WTC11 (cell line): ENCODE data around the gene DLL1. TPM values are rescaled to one million over a fixed set of nuclear protein-coding genes. Genes with fewer than 3 reads are reported as not detected.

ENCODE experiments used
- ATAC-seq: fragments of 200-7000 bp; cut with Tn5 transposase; 2 replicates; pipeline ENCODE4 v1.10.0; 2021; ENCODE audit warnings: mild to moderate bottlenecking, moderate library complexity
- CTCF ChIA-PET: fragments of 300-600 bp; sonication (Branson Sonifier 250); formaldehyde crosslinking; loops from one replicate; lab custom pipeline; 2021; ENCODE audit warnings: antibody characterized with exemption; lab: Charles Lee
- POLR2A ChIA-PET: fragments of 350-600 bp; sonication (Branson Sonifier 250); formaldehyde crosslinking; loops from one replicate; lab custom pipeline; 2021; ENCODE audit warnings: antibody characterized with exemption; lab: Charles Lee
- DNase-seq: peaks from one replicate; pipeline ENCODE4 v3.0.0; 2021; ENCODE audit warnings: low spot score
- H3K27ac Mint-ChIP-seq: 2 replicates; pipeline ENCODE4 v1.8.0; 2021; ENCODE audit warnings: mixed read lengths
- H3K27me3 Mint-ChIP-seq: 2 replicates; pipeline ENCODE4 v1.8.0; 2021; ENCODE audit warnings: low read depth, mild to moderate bottlenecking, moderate library complexity, mixed read lengths
- H3K36me3 Mint-ChIP-seq: 2 replicates; pipeline ENCODE4 v1.8.0; 2021; ENCODE audit warnings: mixed read lengths
- H3K4me1 Mint-ChIP-seq: 2 replicates; pipeline ENCODE4 v1.8.0; 2022; ENCODE audit warnings: mixed read lengths
- H3K4me3 Mint-ChIP-seq: 2 replicates; pipeline ENCODE4 v1.8.0; 2021; ENCODE audit warnings: mild to moderate bottlenecking, moderate library complexity, mixed read lengths
- H3K9me3 Mint-ChIP-seq: 2 replicates; pipeline ENCODE4 v1.8.0; 2021; ENCODE audit warnings: mixed read lengths
- AR ChIP-seq: fragments of 250-450 bp; sonication (Bioruptor Pico); IDR thresholded peaks from 2 replicates; pipeline ENCODE4 v1.9.0; 2021; ENCODE audit warnings: mild to moderate bottlenecking
- ATF1 ChIP-seq: sonication (generic); formaldehyde crosslinking; IDR thresholded peaks from 2 replicates; pipeline ENCODE4 v1.8.1; 2023; ENCODE audit warnings: mild to moderate bottlenecking, moderate library complexity, missing genetic modification reagents
- E2F4 ChIP-seq: sonication (generic); formaldehyde crosslinking; IDR thresholded peaks from 2 replicates; pipeline ENCODE4 v1.8.1; 2022; ENCODE audit warnings: low read depth, mild to moderate bottlenecking, moderate library complexity, missing genetic modification reagents, borderline replicate concordance
- ERG ChIP-seq: fragments of 250-450 bp; sonication (Bioruptor Pico); IDR thresholded peaks from 2 replicates; pipeline ENCODE4 v1.8.0; 2021; ENCODE audit warnings: mild to moderate bottlenecking
- ESRRA ChIP-seq: sonication (generic); formaldehyde crosslinking; IDR thresholded peaks from 2 replicates; pipeline ENCODE4 v1.8.1; 2022; ENCODE audit warnings: mild to moderate bottlenecking, missing genetic modification reagents, borderline replicate concordance
- ETV6 ChIP-seq: sonication (generic); formaldehyde crosslinking; IDR thresholded peaks from 2 replicates; pipeline ENCODE4 v1.8.1; 2022; ENCODE audit warnings: mild to moderate bottlenecking, missing genetic modification reagents
- GABPB1 ChIP-seq: sonication (generic); formaldehyde crosslinking; IDR thresholded peaks from 2 replicates; pipeline ENCODE4 v1.8.1; 2023; ENCODE audit warnings: mild to moderate bottlenecking, missing genetic modification reagents
- GRHL2 ChIP-seq: fragments of 250-450 bp; sonication (Bioruptor Pico); IDR thresholded peaks from 2 replicates; pipeline ENCODE4 v1.8.0; 2022; ENCODE audit warnings: mild to moderate bottlenecking, moderate library complexity; ENCODE audit not compliant: insufficient replicate concordance, severe bottlenecking
- HMGA2 ChIP-seq: fragments of 250-450 bp; sonication (Bioruptor Pico); IDR thresholded peaks from 2 replicates; pipeline ENCODE4 v1.4.0; 2021; ENCODE audit warnings: mild to moderate bottlenecking, moderate library complexity
- IRF2 ChIP-seq: sonication (generic); formaldehyde crosslinking; IDR thresholded peaks from 2 replicates; pipeline ENCODE4 v1.8.0; 2022; ENCODE audit warnings: low read depth, missing genetic modification reagents, borderline replicate concordance
- KAT7 ChIP-seq: sonication (generic); formaldehyde crosslinking; IDR thresholded peaks from 2 replicates; pipeline ENCODE4 v1.8.1; 2023; ENCODE audit warnings: missing genetic modification reagents, mild to moderate bottlenecking, borderline replicate concordance
- MLX ChIP-seq: sonication (generic); formaldehyde crosslinking; IDR thresholded peaks from 2 replicates; pipeline ENCODE4 v1.8.1; 2023; ENCODE audit warnings: mild to moderate bottlenecking, missing genetic modification reagents, moderate library complexity
- MYBL2 ChIP-seq: sonication (generic); formaldehyde crosslinking; IDR thresholded peaks from 2 replicates; pipeline ENCODE4 v1.8.1; 2023; ENCODE audit warnings: mild to moderate bottlenecking, moderate library complexity, missing genetic modification reagents
- NFYB ChIP-seq: sonication (generic); formaldehyde crosslinking; conservative IDR thresholded peaks from 2 replicates; pipeline ENCODE4 v1.8.0; 2022; ENCODE audit warnings: low read depth, missing genetic modification reagents
- SMAD4 ChIP-seq: sonication (generic); formaldehyde crosslinking; IDR thresholded peaks from 2 replicates; pipeline ENCODE4 v1.8.0; 2022; ENCODE audit warnings: mild to moderate bottlenecking, missing genetic modification reagents
- SOX15 ChIP-seq: fragments of 250-450 bp; sonication (Bioruptor Pico); IDR thresholded peaks from 2 replicates; pipeline ENCODE4 v1.9.0; 2021; ENCODE audit warnings: mild to moderate bottlenecking
- ZBTB21 ChIP-seq: sonication (generic); formaldehyde crosslinking; IDR thresholded peaks from 2 replicates; pipeline ENCODE4 v1.8.1; 2023; ENCODE audit warnings: mild to moderate bottlenecking, missing genetic modification reagents, borderline replicate concordance
- ZBTB43 ChIP-seq: sonication (generic); formaldehyde crosslinking; IDR thresholded peaks from 2 replicates; pipeline ENCODE4 v1.8.1; 2023; ENCODE audit warnings: mild to moderate bottlenecking, missing genetic modification reagents
- ZNF232 ChIP-seq: sonication (generic); formaldehyde crosslinking; IDR thresholded peaks from 2 replicates; pipeline ENCODE4 v1.8.0; 2022; ENCODE audit warnings: mild to moderate bottlenecking, missing genetic modification reagents
- ZNF317 ChIP-seq: sonication (generic); formaldehyde crosslinking; IDR thresholded peaks from 2 replicates; pipeline ENCODE4 v1.8.1; 2023; ENCODE audit warnings: low read depth, mild to moderate bottlenecking, moderate library complexity, missing genetic modification reagents, borderline replicate concordance
- ZNF396 ChIP-seq: fragments of 250-450 bp; sonication (Bioruptor Pico); IDR thresholded peaks from 2 replicates; pipeline ENCODE4 v1.8.0; 2021; ENCODE audit warnings: mild to moderate bottlenecking, moderate library complexity, borderline replicate concordance
- ZNF416 ChIP-seq: fragments of 250-450 bp; sonication (Bioruptor Pico); IDR thresholded peaks from 2 replicates; pipeline ENCODE4 v1.9.0; 2021; ENCODE audit warnings: mild to moderate bottlenecking, inconsistent platforms
- ZNF423 ChIP-seq: fragments of 250-450 bp; sonication (Bioruptor Pico); IDR thresholded peaks from 2 replicates; pipeline ENCODE4 v2.1.2; 2022; ENCODE audit warnings: mild to moderate bottlenecking, moderate library complexity
- ZNF425 ChIP-seq: fragments of 250-450 bp; sonication (Bioruptor Pico); conservative IDR thresholded peaks from 2 replicates; pipeline ENCODE4 v1.9.0; 2021; ENCODE audit warnings: mild to moderate bottlenecking
- total RNA-seq: library from RNA; stranded (reverse); gene quantifications from 3 replicates; pipeline ENCODE4 v1.2.3, GENCODE V29; 2021

DLL1 gene
- total RNA-seq, 1 experiment from 2014 or later = 25.3 TPM

- TF ChIP-seq AR (CRISPR knock-in tag) (no peak), ZBTB43 (CRISPR knock-in tag) (no peak), ATF1 (CRISPR knock-in tag) (no peak), GRHL2 (no peak), ERG (CRISPR knock-in tag) (no peak), ZNF416 (CRISPR knock-in tag) (no peak), E2F4 (no peak), ZNF232 (CRISPR knock-in tag) (no peak), NFYB (no peak), ZNF425 (CRISPR knock-in tag) (no peak), MLX (CRISPR knock-in tag) (no peak), ESRRA (CRISPR knock-in tag) (no peak)
Observed at GRCh38 chr6:170262489-170263088, 28.3 kb downstream of the DLL1 start (continued).

- ATAC-seq (no peak), DNase-seq (no peak)
- H3K27ac Mint-ChIP-seq = no peak overlapping the region
- H3K4me3 Mint-ChIP-seq = no peak overlapping the region
- ChIA-PET POLR2A (interaction anchor here (1.0 kb wide), 1 partner anchor 18 kb away, joined by 3 read pairs; no protein-coding TSS in a partner anchor), CTCF (no interaction called here)
- peaks cover 3% of the 10 kb centered on the region; the same call in 1 of the 2 replicates for H3K9me3 Mint-ChIP-seq
- H3K4me1 Mint-ChIP-seq = peaks cover 11% of the 10 kb centered on the region
- H3K27me3 Mint-ChIP-seq = no peaks in the 10 kb centered on the region
- no peaks in the 10 kb centered on the region for H3K36me3 Mint-ChIP-seq
- TF ChIP-seq ETV6 (CRISPR knock-in tag) = no peak
- TF ChIP-seq ZNF423 (CRISPR knock-in tag) = no peak
- TF ChIP-seq MLX (CRISPR knock-in tag) = no peak
- TF ChIP-seq ZNF317 = no peak
- TF ChIP-seq GABPB1 (CRISPR knock-in tag) = no peak
- no peak for TF ChIP-seq ZNF396 (CRISPR knock-in tag)
- TF ChIP-seq SOX15 (CRISPR knock-in tag) = no peak
- TF ChIP-seq MYBL2 (CRISPR knock-in tag) = no peak
- no peak for TF ChIP-seq ZBTB21 (CRISPR knock-in tag)
- no peak for TF ChIP-seq SMAD4 (CRISPR knock-in tag)
- no peak for TF ChIP-seq HMGA2 (CRISPR knock-in tag)
- TF ChIP-seq KAT7 (CRISPR knock-in tag) = no peak
- no peak for TF ChIP-seq IRF2 (CRISPR knock-in tag)
Observed at GRCh38 chr6:170261643-170262488, 29.0 kb downstream of the DLL1 start.
